ENCODE results near the gene COL13A1.

GRCh38 chr10:69897432-69897831, 95.7 kb downstream of the COL13A1 start:
- TF ChIP-seq POLR2A (IDR thresholded peaks at IDR 0.05): no peak
- no peak for TF ChIP-seq CTCF (IDR thresholded peaks at IDR 0.05)

Data from esophagus squamous epithelium (tissue), 4 donors.